Caco-2 (cell line): ENCODE results near the gene HENMT1. TPM values are rescaled to one million over a fixed set of nuclear protein-coding genes. Genes with fewer than 3 reads are reported as not detected.

Source experiments
- BruUV-seq: library from RNA; stranded (reverse); fragments of 400-500 nt; replicated peaks from 2 replicates; lab custom pipeline; 2021; lab: Mats Ljungman, UMichigan
- CTCF ChIA-PET: fragments of 300-600 bp; sonication (Branson Sonifier 250); formaldehyde crosslinking; loops from one replicate; lab custom pipeline; 2022; ENCODE audit warnings: antibody characterized with exemption; lab: Charles Lee
- POLR2A ChIA-PET: fragments of 300-600 bp; sonication (Branson Sonifier 250); formaldehyde crosslinking; loops from one replicate; lab custom pipeline; 2022; ENCODE audit warnings: antibody characterized with exemption; lab: Charles Lee
- DNase-seq, 2 experiments: peaks; one replicate each; pipeline versions ENCODE4 v3.0.0 to v3.0.0-alpha.2; 2020 to 2022
- H3K27me3 ChIP-seq: replicated peaks from 2 replicates; pipeline ENCODE4 v1.6.0; 2011; ENCODE audit warnings: low read length; ENCODE audit not compliant: control insufficient read depth, insufficient read depth
- H3K36me3 ChIP-seq: 2 replicates; pipeline ENCODE4 v1.5.1; 2011; ENCODE audit warnings: low read length; ENCODE audit not compliant: control insufficient read depth, insufficient read depth
- H3K4me1 ChIP-seq: fragments of 250-450 bp; sonication (Bioruptor Pico); 2 replicates; pipeline ENCODE4 v1.5.1; 2020; ENCODE audit warnings: mild to moderate bottlenecking
- H3K4me3 ChIP-seq: 2 replicates; pipeline ENCODE4 v1.5.1; 2011; ENCODE audit warnings: low read depth, mild to moderate bottlenecking, control low read depth, low read length
- H3K9me3 ChIP-seq: fragments of 250-450 bp; sonication (Bioruptor Pico); 2 replicates; pipeline ENCODE4 v1.5.1; 2020; ENCODE audit warnings: mild to moderate bottlenecking, moderate library complexity
- H3K27ac Mint-ChIP-seq: one replicate; pipeline ENCODE4 v1.8.0; 2022; ENCODE audit warnings: mixed read lengths; ENCODE audit not compliant: unreplicated experiment
- H3K27me3 Mint-ChIP-seq: one replicate; pipeline ENCODE4 v1.8.0; 2022; ENCODE audit warnings: mixed read lengths; ENCODE audit not compliant: insufficient read depth, unreplicated experiment
- H3K36me3 Mint-ChIP-seq: one replicate; pipeline ENCODE4 v1.8.0; 2022; ENCODE audit warnings: mild to moderate bottlenecking, mixed read lengths; ENCODE audit not compliant: insufficient read depth, unreplicated experiment
- H3K4me1 Mint-ChIP-seq: one replicate; pipeline ENCODE4 v1.8.0; 2022; ENCODE audit warnings: low read depth, mixed read lengths; ENCODE audit not compliant: unreplicated experiment
- H3K4me3 Mint-ChIP-seq: one replicate; pipeline ENCODE4 v1.8.0; 2022; ENCODE audit warnings: mild to moderate bottlenecking, moderate library complexity, mixed read lengths; ENCODE audit not compliant: unreplicated experiment
- H3K9me3 Mint-ChIP-seq: one replicate; pipeline ENCODE4 v1.8.0; 2022; ENCODE audit warnings: mixed read lengths; ENCODE audit not compliant: unreplicated experiment
- CTCF ChIP-seq, 2 experiments: fragments of 200-600 bp in 1 of 2; IDR thresholded peaks; 1 replicate in 1 of 2; 2 replicates in 1 of 2; pipeline versions ENCODE4 v1.5.1 to v1.8.0; 2011 to 2022; ENCODE audit warnings: antibody characterized with exemption in 1 of 2, control low read depth in 1 of 2, inconsistent platforms in 1 of 2, low read depth in 1 of 2, low read length in 1 of 2, mild to moderate bottlenecking in 1 of 2, moderate library complexity in 1 of 2; ENCODE audit not compliant: insufficient read depth in 1 of 2, severe bottlenecking in 1 of 2, unreplicated experiment in 1 of 2
- intact Hi-C: fragments of 100-400 bp; cut with micrococcal nuclease; formaldehyde crosslinking; loops from one replicate; pipeline ENCODE4 v1.10.0; 2022; ENCODE audit not compliant: unreplicated experiment
- total RNA-seq: library from RNA; stranded (reverse); gene quantifications from 2 replicates; pipeline ENCODE4 v1.2.3, GENCODE V29; 2022

Gene HENMT1
- total RNA-seq, 1 experiment from 2014 or later: 21.0 TPM

GRCh38 chr1:108646648-108647269 is 14.1 kb downstream of the HENMT1 start:
- Histone ChIP-seq H3K9me3 (no peaks in the 10 kb centered on the region), H3K27me3 (no peaks in the 10 kb centered on the region), H3K4me3 (no peak overlapping the region), H3K36me3 (no peaks in the 10 kb centered on the region), H3K4me1 (peaks cover 11% of the 10 kb centered on the region)
- H3K27me3 Mint-ChIP-seq: no peaks in the 10 kb centered on the region
- peak overlapping the region; percentile 45 for H3K27ac Mint-ChIP-seq
- no TSS peak for BruUV-seq
- no peak for TF ChIP-seq CTCF (IDR thresholded peaks at IDR 0.05; ENCODE audit: insufficient read depth in 1 of 2, low read depth in 1 of 2, low read length in 1 of 2, severe bottlenecking in 1 of 2, unreplicated experiment in 1 of 2)
- intact Hi-C loops: loop anchor here (5.0 kb wide), 1 partner anchor 251 kb away; no protein-coding TSS in a partner anchor
- H3K4me3 Mint-ChIP-seq: peak overlapping the region; percentile 5
- CTCF ChIA-PET: interaction anchor here (0.7 to 1.4 kb wide), 2 partner anchors 22 to 135 kb away, joined by 3 to 4 read pairs; no protein-coding TSS in a partner anchor
- POLR2A ChIA-PET: interaction anchor here (1.3 to 1.4 kb wide), 2 partner anchors 14 to 45 kb away, joined by 3 to 10 read pairs; partner anchors contain the start of genes HENMT1 and PRPF38B
- H3K4me1 Mint-ChIP-seq: peaks cover 18% of the 10 kb centered on the region
- DNase-seq: peak; percentile 42 to 63
- peaks cover 14% of the 10 kb centered on the region for H3K36me3 Mint-ChIP-seq
- no peaks in the 10 kb centered on the region for H3K9me3 Mint-ChIP-seq

- Mint-ChIP-seq H3K36me3 (peaks cover 14% of the 10 kb centered on the region), H3K9me3 (no peaks in the 10 kb centered on the region), H3K4me3 (no peak overlapping the region), H3K27me3 (no peaks in the 10 kb centered on the region), H3K4me1 (peaks cover 18% of the 10 kb centered on the region), H3K27ac (peak overlapping the region; percentile 45)
- Histone ChIP-seq H3K4me3 (no peak overlapping the region), H3K36me3 (no peaks in the 10 kb centered on the region), H3K9me3 (no peaks in the 10 kb centered on the region), H3K27me3 (no peaks in the 10 kb centered on the region), H3K4me1 (peaks cover 11% of the 10 kb centered on the region)
- no peak for DNase-seq
- no TSS peak for BruUV-seq
- ChIA-PET CTCF (no interaction called here), POLR2A (interaction anchor here (1.3 to 1.4 kb wide), 2 partner anchors 15 to 46 kb away, joined by 3 to 10 read pairs; partner anchors contain the start of genes HENMT1 and PRPF38B)
- intact Hi-C loops: loop anchor here (5.0 kb wide), 1 partner anchor 251 kb away; no protein-coding TSS in a partner anchor
- no peak for TF ChIP-seq CTCF (IDR thresholded peaks at IDR 0.05; ENCODE audit: insufficient read depth in 1 of 2, low read depth in 1 of 2, low read length in 1 of 2, severe bottlenecking in 1 of 2, unreplicated experiment in 1 of 2)
Observed at GRCh38 chr1:108646265-108646647, 14.6 kb downstream of the HENMT1 start.

- intact Hi-C loops: loop anchor here (5.0 kb wide), 1 partner anchor 252 kb away; no protein-coding TSS in a partner anchor
- no peaks in the 10 kb centered on the region for H3K27me3 ChIP-seq
- CTCF ChIA-PET: no interaction called here
Observed at GRCh38 chr1:108645564-108646184, 15.2 kb downstream of the HENMT1 start.

More at GRCh38 chr1:108645564-108646184, 15.2 kb downstream of the HENMT1 start:
- H3K36me3 Mint-ChIP-seq: peaks cover 14% of the 10 kb centered on the region
- H3K27me3 Mint-ChIP-seq: no peaks in the 10 kb centered on the region
- H3K4me1 Mint-ChIP-seq: peaks cover 18% of the 10 kb centered on the region
- POLR2A ChIA-PET: no interaction called here
- H3K9me3 ChIP-seq: no peaks in the 10 kb centered on the region
- no peaks in the 10 kb centered on the region for H3K9me3 Mint-ChIP-seq
- H3K4me3 ChIP-seq: no peak overlapping the region
- H3K27ac Mint-ChIP-seq: no peak overlapping the region
- TF ChIP-seq CTCF (IDR thresholded peaks at IDR 0.05; ENCODE audit: insufficient read depth in 1 of 2, low read depth in 1 of 2, low read length in 1 of 2, severe bottlenecking in 1 of 2, unreplicated experiment in 1 of 2): no peak
- no peaks in the 10 kb centered on the region for H3K36me3 ChIP-seq
- no peak for DNase-seq
- BruUV-seq: no TSS peak
- H3K4me3 Mint-ChIP-seq: no peak overlapping the region
- H3K4me1 ChIP-seq: peaks cover 11% of the 10 kb centered on the region
